Kidney epithelial cell (primary cell): Measurements from ENCODE around the gene TAP2. TPM values are rescaled to one million over a fixed set of nuclear protein-coding genes. Genes with fewer than 3 reads are reported as not detected.

Experiments
- DNase-seq: peaks from one replicate; pipeline ENCODE4 v3.0.0-alpha.2; 2010; ENCODE audit warnings: low read depth
- H3K27me3 ChIP-seq: 2 replicates; pipeline ENCODE4 v1.6.0; 2011; ENCODE audit warnings: low read length; ENCODE audit not compliant: control insufficient read depth, insufficient read depth
- H3K36me3 ChIP-seq: 2 replicates; pipeline ENCODE4 v1.5.1; 2011; ENCODE audit warnings: low read length; ENCODE audit not compliant: control insufficient read depth, insufficient read depth
- H3K4me3 ChIP-seq: 2 replicates; pipeline ENCODE4 v1.5.1; 2011; ENCODE audit warnings: low read depth, mild to moderate bottlenecking, control low read depth, low read length
- CTCF ChIP-seq: IDR thresholded peaks from 2 replicates; pipeline ENCODE4 v1.5.1; 2011; ENCODE audit warnings: mild to moderate bottlenecking, moderate library complexity, low read length, control low read depth, inconsistent platforms; ENCODE audit not compliant: insufficient read depth, poor library complexity, severe bottlenecking
- total RNA-seq: library from RNA; depleted of rRNA; stranded (reverse); fragments of >200 nt; gene quantifications from 2 replicates; pipeline ENCODE4 v1.2.3, GENCODE V29; 2015

Gene TAP2
- total RNA-seq: 22.5 and 22.7 TPM in 2 replicates

GRCh38 chr6:32838114-32838958 lies at the start of gene TAP2:
Gene TAP2, minus strand, starts transcription at chr6:32838739. Its CDS starts 506 bp downstream, at chr6:32838233.
- peak; percentile 99 for TF ChIP-seq CTCF
- Histone ChIP-seq H3K36me3 (no peaks in the 10 kb centered on the region), H3K4me3 (peak within 1 kb of the TSS; percentile 93), H3K27me3 (no peaks in the 10 kb centered on the region)
- DNase-seq: no peak

GRCh38 chr6:32887616-32888015 lies 49.1 kb upstream of the TAP2 start:
- Histone ChIP-seq H3K4me3 (no peak overlapping the region), H3K36me3 (no peaks in the 10 kb centered on the region), H3K27me3 (no peaks in the 10 kb centered on the region)
- no peak for DNase-seq
- no peak for TF ChIP-seq CTCF

GRCh38 chr6:32886681-32887383 lies 48.3 kb upstream of the TAP2 start:
- DNase-seq: peak; percentile 29
- no peaks in the 10 kb centered on the region for H3K36me3 ChIP-seq
- H3K4me3 ChIP-seq: no peak overlapping the region
- TF ChIP-seq CTCF: no peak
- no peaks in the 10 kb centered on the region for H3K27me3 ChIP-seq

- TF ChIP-seq CTCF: peak; percentile 35
- Histone ChIP-seq H3K36me3 (no peaks in the 10 kb centered on the region), H3K27me3 (no peaks in the 10 kb centered on the region), H3K4me3 (no peak overlapping the region)
- DNase-seq: peak; percentile 37
Observed at GRCh38 chr6:32885698-32886286, 47.3 kb upstream of the TAP2 start.

GRCh38 chr6:32883789-32884188 lies 45.2 kb upstream of the TAP2 start:
- no peak for TF ChIP-seq CTCF
- DNase-seq: no peak
- Histone ChIP-seq H3K36me3 (no peaks in the 10 kb centered on the region), H3K4me3 (no peak overlapping the region), H3K27me3 (peaks cover 12% of the 10 kb centered on the region)
